Measurements from ENCODE around the gene FGF14. TPM values are rescaled to one million over a fixed set of nuclear protein-coding genes. Genes with fewer than 3 reads are reported as not detected.
A peak's percentile ranks its signal among the peaks of the same experiment; 100 is the strongest.

Gene FGF14
- total RNA-seq, 1 donor from 2014 or later, result 1.4 TPM

DNA sequence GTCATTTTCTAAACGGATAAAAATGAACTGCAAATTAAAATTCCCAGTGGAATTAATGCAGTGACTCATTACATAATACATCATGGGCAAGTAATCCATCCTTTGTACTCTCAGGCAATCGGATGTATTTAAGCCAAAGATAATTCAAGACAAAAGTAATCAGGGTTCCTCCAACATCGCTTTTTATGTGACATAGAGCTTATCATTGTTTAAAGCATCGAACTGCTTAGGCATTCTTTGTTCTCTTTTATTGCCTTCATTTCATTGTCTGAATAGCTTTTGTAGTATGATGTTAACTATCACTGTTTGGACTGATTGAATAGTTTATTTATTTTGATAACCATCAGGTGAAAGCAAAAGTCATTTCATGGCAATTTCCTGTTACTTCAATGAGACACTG, 740.0 kb downstream of the FGF14 start:
- no peaks in the 10 kb centered on the region for H3K9me3 ChIP-seq (ENCODE audit: low read depth)
- H3F3A ChIP-seq (ENCODE audit: low read depth), result no peaks in the 10 kb centered on the region
- H3K36me3 Mint-ChIP-seq, result no peaks in the 10 kb centered on the region
- H3K4me1 Mint-ChIP-seq, result no peaks in the 10 kb centered on the region
- no peaks in the 10 kb centered on the region for H4K20me1 ChIP-seq (ENCODE audit: low read depth)
- no peak overlapping the region for H2AFZ ChIP-seq (replicated peaks)
- no peak overlapping the region for H3K27ac Mint-ChIP-seq
- no peaks in the 10 kb centered on the region for H3K9me3 Mint-ChIP-seq
- H3K79me2 ChIP-seq (ENCODE audit: low read depth), result no peaks in the 10 kb centered on the region
- H3K27me3 ChIP-seq, result no peaks in the 10 kb centered on the region
- peaks cover 4% of the 10 kb centered on the region for H3K27me3 Mint-ChIP-seq (ENCODE audit: insufficient read depth, low read depth)
- no peaks in the 10 kb centered on the region for H3K4me1 ChIP-seq
- H3K4me2 ChIP-seq, result no peak overlapping the region
- no peak overlapping the region for H3K4me3 ChIP-seq
- no peak overlapping the region for H3K9ac ChIP-seq
- peak; percentile 8 for DNase-seq (ENCODE audit: low spot score)
- H3K4me3 Mint-ChIP-seq, result no peak overlapping the region
- TF ChIP-seq CTCF (IDR thresholded peaks at IDR 0.05), result no peak
- TF ChIP-seq EZH2 (IDR thresholded peaks at IDR 0.05), result no peak
- TF ChIP-seq EZH2phosphoT487 (IDR thresholded peaks at IDR 0.05), result no peak
- no peaks in the 10 kb centered on the region for H3K36me3 ChIP-seq
- H3K27ac ChIP-seq, result no peak overlapping the region

Small RNA genes lying within 50 kb of the gene (microRNA-seq; reads per million reads assigned to microRNA genes)
- not detected for gene MIR2681
- gene MIR4705, result not detected

Small RNA genes lying within 50 kb of the gene (small RNA-seq; reads per million reads assigned to genes)
- not detected for gene MIR2681
- gene MIR4705, result not detected
- gene RNU1-24P, result not detected
- not detected for gene RNY1P2
- gene RPL39P29, result not detected

Other genes starting within 250 kb of the FGF14 start
- 71.8 and 137 TPM in 2 replicates for gene TPP2, start 194.9 kb upstream of the FGF14 start, total RNA-seq (ENCODE audit: low replicate concordance)

Measured in neural progenitor cell (in vitro differentiated cells).